LNCaP clone FGC (cell line): Measurements from ENCODE around the gene DNM3.

Experiments
- DNase-seq: peaks from one replicate; pipeline ENCODE4 v3.0.0-alpha.2; 2011; ENCODE audit warnings: low read depth
- H3K4me3 ChIP-seq: 2 replicates; pipeline ENCODE4 v1.5.1; 2011; ENCODE audit warnings: mild to moderate bottlenecking, low read depth, low read length, control low read depth
- CTCF ChIP-seq: IDR thresholded peaks from 2 replicates; pipeline ENCODE4 v1.5.1; 2012; ENCODE audit warnings: mild to moderate bottlenecking; ENCODE audit not compliant: control insufficient read depth, insufficient read depth; ENCODE audit errors: extremely low read depth

DNM3 gene

GRCh38 chr1:171943973-171944561 is 102.8 kb downstream of the DNM3 start:
- no peak for DNase-seq
- TF ChIP-seq CTCF: no peak
- no peak overlapping the region for H3K4me3 ChIP-seq

- peak; percentile 38 for DNase-seq
- H3K4me3 ChIP-seq: no peak overlapping the region
- no peak for TF ChIP-seq CTCF
These were observed 107.2 kb downstream of the DNM3 start for GRCh38 chr1:171948511-171948910.

- DNase-seq: no peak
- no peak for TF ChIP-seq CTCF
- H3K4me3 ChIP-seq: no peak overlapping the region
These were observed 108.0 kb downstream of the DNM3 start for GRCh38 chr1:171949316-171949715.

GRCh38 chr1:171953835-171954234 is 112.5 kb downstream of the DNM3 start:
- DNase-seq: no peak
- TF ChIP-seq CTCF: no peak
- no peak overlapping the region for H3K4me3 ChIP-seq

GRCh38 chr1:171954361-171954760 is 113.1 kb downstream of the DNM3 start:
- no peak for TF ChIP-seq CTCF
- H3K4me3 ChIP-seq: no peak overlapping the region
- no peak for DNase-seq

GRCh38 chr1:171961861-171962260 is 120.6 kb downstream of the DNM3 start:
- no peak for DNase-seq
- no peak overlapping the region for H3K4me3 ChIP-seq
- TF ChIP-seq CTCF: no peak

GRCh38 chr1:171963762-171964161 is 122.5 kb downstream of the DNM3 start:
- TF ChIP-seq CTCF: no peak
- no peak for DNase-seq
- no peak overlapping the region for H3K4me3 ChIP-seq
